ENCODE results near the gene POMZP3.
"Not testable (repeated sequence)": the region's sequence is repeated elsewhere in the genome, so short reads cannot be mapped to it uniquely, and the experiment has no call there.

POMZP3 gene

DNA sequence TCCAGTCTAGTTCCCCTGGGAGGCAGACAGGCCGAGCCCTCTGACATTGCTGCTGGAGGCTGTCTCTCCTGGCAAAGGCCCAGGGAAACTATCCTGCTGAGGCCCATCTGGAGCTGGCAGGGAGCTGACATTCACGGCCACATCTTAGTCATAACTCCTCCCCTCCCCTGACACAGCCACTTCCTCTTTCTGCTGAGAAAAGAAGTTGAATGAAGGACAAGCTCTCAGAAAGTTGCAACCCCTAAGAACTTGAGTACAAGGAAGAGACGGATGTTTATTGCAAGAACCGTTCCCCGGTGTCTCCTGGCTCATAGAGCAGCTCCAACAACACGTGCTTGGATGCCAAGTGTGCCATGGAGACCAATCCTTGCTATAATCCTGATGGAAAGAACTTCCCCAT, 21.1 kb downstream of the POMZP3 start:
- peak overlapping the region in 9 of 11 experiments; percentile 30 to 68 (median 64); a peak in 18 of 22 replicates for H3K27ac ChIP-seq
- H3K4me3 ChIP-seq; H3K9me3 ChIP-seq (replicated peaks in 1 of 11); H4K20me1 ChIP-seq; H3K27me3 ChIP-seq; H3K36me3 ChIP-seq: not testable (repeated sequence)
- H3K4me2 ChIP-seq, result peak overlapping the region in 6 of 11 experiments; percentile 12 to 48 (median 29); a peak in 3 of 22 replicates
- H3K9ac ChIP-seq, result peak overlapping the region in 2 of 11 experiments; percentile 32 to 48; a peak in 2 of 22 replicates
- H3K4me1 ChIP-seq, result peaks cover 0 to 22% (median 12%) of the 10 kb centered on the region in 10 experiments; a peak in 11 of 20 replicates

DNA sequence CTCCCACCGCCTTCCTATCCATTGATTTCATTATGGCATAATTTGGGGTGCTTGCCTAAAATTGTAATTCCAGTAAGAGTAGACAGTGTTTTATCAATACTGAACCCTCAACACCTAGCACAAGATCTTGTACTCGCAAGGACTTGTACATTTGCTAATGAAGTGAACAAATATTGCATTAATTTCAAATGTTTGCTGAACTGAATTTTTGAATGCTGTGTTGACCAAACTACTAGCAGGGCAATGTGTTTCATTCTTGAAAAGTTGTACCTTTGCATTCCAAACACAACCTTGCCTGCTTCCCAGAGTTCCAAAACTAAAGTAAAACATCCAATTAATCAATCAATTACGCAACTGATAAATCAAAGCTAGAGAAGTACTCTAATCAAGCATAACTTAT, 26.4 kb downstream of the POMZP3 start:
- H3K27me3 ChIP-seq; H3K27ac ChIP-seq; H3K36me3 ChIP-seq; H3K4me2 ChIP-seq; H3K9me3 ChIP-seq (replicated peaks in 1 of 11); H3K4me3 ChIP-seq; H4K20me1 ChIP-seq; H3K4me1 ChIP-seq; H3K9ac ChIP-seq: not testable (repeated sequence)

GRCh38 chr7:76600116-76600482, 27.0 kb downstream of the POMZP3 start:
- H4K20me1 ChIP-seq; H3K4me2 ChIP-seq; H3K9me3 ChIP-seq (replicated peaks in 1 of 11); H3K27me3 ChIP-seq; H3K9ac ChIP-seq; H3K36me3 ChIP-seq; H3K4me3 ChIP-seq; H3K4me1 ChIP-seq; H3K27ac ChIP-seq: not testable (repeated sequence)

DNA sequence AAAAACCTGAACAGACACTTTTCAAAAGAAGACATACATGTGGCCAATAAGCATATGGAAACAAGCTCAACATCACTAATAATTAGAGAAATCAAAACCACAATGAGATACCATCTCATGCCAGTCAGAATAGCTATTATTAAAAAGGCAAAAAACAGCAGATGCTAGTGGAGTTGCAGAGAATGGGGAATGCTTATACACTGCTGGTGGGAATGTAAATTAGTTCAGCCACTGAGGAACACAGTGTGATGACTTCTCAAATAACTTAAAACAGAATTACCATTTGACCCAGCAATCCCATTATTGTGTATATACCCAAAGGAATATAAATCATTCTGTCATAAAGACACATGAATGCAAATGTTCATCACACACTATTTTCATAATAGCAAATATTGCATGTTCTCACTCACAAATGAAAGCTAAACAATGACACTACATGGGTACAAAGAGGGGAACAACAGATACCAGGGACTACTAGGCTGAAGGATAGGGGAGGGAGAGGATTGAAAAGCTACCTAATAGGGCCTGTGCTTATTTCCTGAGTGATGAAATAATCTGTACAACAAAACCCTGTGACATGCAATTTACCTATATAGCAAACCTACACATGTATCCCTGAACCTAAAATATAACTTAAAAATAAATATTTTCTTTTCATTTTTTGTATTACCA, 28.4 kb downstream of the POMZP3 start:
- not testable (repeated sequence) for H3K27ac ChIP-seq; H3K27me3 ChIP-seq; H4K20me1 ChIP-seq; H3K9me3 ChIP-seq (replicated peaks in 1 of 11); H3K4me1 ChIP-seq; H3K4me3 ChIP-seq; H3K36me3 ChIP-seq; H3K9ac ChIP-seq; H3K4me2 ChIP-seq

- Histone ChIP-seq H3K4me1 (peaks cover 0 to 13% (median 4%) of the 10 kb centered on the region in 10 experiments; a peak in 12 of 20 replicates), H3K9me3 (replicated peaks in 1 of 11) (peaks cover 0 to 16% (median 0%) of the 10 kb centered on the region in 11 experiments; a peak in 6 of 22 replicates)
- not testable (repeated sequence) for H3K4me2 ChIP-seq, H3K36me3 ChIP-seq, H3K4me3 ChIP-seq, H4K20me1 ChIP-seq, H3K9ac ChIP-seq, H3K27me3 ChIP-seq, H3K27ac ChIP-seq
Measured at GRCh38 chr7:76597288-76597687, 29.8 kb downstream of the POMZP3 start.

- H3K9ac ChIP-seq, H3K27me3 ChIP-seq, H3K4me3 ChIP-seq, H3K27ac ChIP-seq: not testable (repeated sequence)
- peaks cover 0 to 11% (median 0%) of the 10 kb centered on the region in 11 experiments; a peak in 5 of 22 replicates for H4K20me1 ChIP-seq
- H3K4me1 ChIP-seq, result peaks cover 17 to 47% (median 35%) of the 10 kb centered on the region in 10 experiments
- peaks cover 0 to 26% (median 0%) of the 10 kb centered on the region in 11 experiments; a peak in 6 of 22 replicates for H3K9me3 ChIP-seq (replicated peaks in 1 of 11)
- H3K36me3 ChIP-seq, result peaks cover 0 to 10% (median 4%) of the 10 kb centered on the region in 11 experiments; a peak in 10 of 22 replicates
- peak overlapping the region in 3 of 11 experiments; percentile 75 to 80 (median 76); a peak in 3 of 22 replicates for H3K4me2 ChIP-seq
Measured at GRCh38 chr7:76592694-76593093, 34.4 kb downstream of the POMZP3 start.

- Histone ChIP-seq H3K9me3 (replicated peaks in 1 of 11) (peaks cover 0 to 26% (median 0%) of the 10 kb centered on the region in 11 experiments; a peak in 6 of 22 replicates), H3K9ac (peak overlapping the region in 1 of 11 experiments; percentile 20; a peak in 2 of 22 replicates), H3K4me2 (peak overlapping the region; percentile 42 to 81 (median 67)), H4K20me1 (peaks cover 0 to 16% (median 0%) of the 10 kb centered on the region in 11 experiments; a peak in 6 of 22 replicates), H3K4me1 (peaks cover 22 to 56% (median 44%) of the 10 kb centered on the region in 10 experiments), H3K27ac (peak overlapping the region in 7 of 11 experiments; percentile 33 to 66 (median 54); a peak in 12 of 22 replicates), H3K4me3 (peak overlapping the region in 1 of 10 experiments; percentile 21; a peak in 1 of 20 replicates), H3K36me3 (peaks cover 0 to 10% (median 4%) of the 10 kb centered on the region in 11 experiments; a peak in 10 of 22 replicates)
- not testable (repeated sequence) for H3K27me3 ChIP-seq
Measured at GRCh38 chr7:76591602-76592304, 35.3 kb downstream of the POMZP3 start.

DNA sequence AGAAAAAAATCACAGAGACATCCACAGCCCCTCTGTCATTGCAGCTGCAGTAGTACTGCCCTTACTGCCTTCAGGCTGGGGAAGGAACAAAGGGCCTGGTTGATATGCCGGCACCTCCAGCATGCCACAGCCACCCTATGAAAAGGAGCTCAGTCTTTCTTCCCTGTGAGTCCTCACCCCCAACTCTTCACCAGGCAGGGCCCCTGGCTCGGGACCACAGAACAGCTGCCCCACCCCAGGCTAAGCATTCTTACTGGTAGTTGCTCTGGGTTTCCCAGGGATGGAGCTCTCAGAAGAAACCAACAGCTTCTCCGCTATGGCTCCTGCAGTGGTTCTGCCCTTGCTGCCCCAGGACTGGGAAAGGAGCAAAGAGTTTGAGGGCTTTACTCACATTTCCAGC, 36.0 kb downstream of the POMZP3 start:
- H3K9me3 ChIP-seq (replicated peaks in 1 of 11), result peaks cover 0 to 26% (median 0%) of the 10 kb centered on the region in 11 experiments; a peak in 6 of 22 replicates

GRCh38 chr7:76588586-76588985, 38.5 kb downstream of the POMZP3 start:
- peaks cover 22 to 72% (median 55%) of the 10 kb centered on the region in 10 experiments for H3K4me1 ChIP-seq
- H4K20me1 ChIP-seq, result peaks cover 0 to 32% (median 0%) of the 10 kb centered on the region in 11 experiments; a peak in 7 of 22 replicates
- peaks cover 0 to 22% (median 0%) of the 10 kb centered on the region in 11 experiments; a peak in 6 of 22 replicates for H3K9me3 ChIP-seq (replicated peaks in 1 of 11)
- peak overlapping the region in 9 of 11 experiments; percentile 62 to 82 (median 70); a peak in 17 of 22 replicates for H3K27ac ChIP-seq
- peak overlapping the region in 7 of 11 experiments; percentile 10 to 76 (median 60); a peak in 8 of 22 replicates for H3K4me2 ChIP-seq
- peaks cover 0 to 20% (median 4%) of the 10 kb centered on the region in 11 experiments; a peak in 11 of 22 replicates for H3K36me3 ChIP-seq
- H3K4me3 ChIP-seq, H3K27me3 ChIP-seq: not testable (repeated sequence)
- peak overlapping the region in 2 of 11 experiments; percentile 32 to 61; a peak in 1 of 22 replicates for H3K9ac ChIP-seq

More for the DNA sequence above, 36.0 kb downstream of the POMZP3 start:
- peak overlapping the region in 6 of 11 experiments; percentile 33 to 66 (median 54); a peak in 9 of 22 replicates for H3K27ac ChIP-seq
- peaks cover 0 to 15% (median 4%) of the 10 kb centered on the region in 11 experiments; a peak in 10 of 22 replicates for H3K36me3 ChIP-seq
- H3K4me1 ChIP-seq, result peaks cover 22 to 63% (median 50%) of the 10 kb centered on the region in 10 experiments
- H3K4me3 ChIP-seq, H3K27me3 ChIP-seq: not testable (repeated sequence)
- H3K9ac ChIP-seq, result peak overlapping the region in 1 of 11 experiments; percentile 20; a peak in 1 of 22 replicates
- H4K20me1 ChIP-seq, result peaks cover 0 to 21% (median 0%) of the 10 kb centered on the region in 11 experiments; a peak in 6 of 22 replicates
- peak overlapping the region; percentile 42 to 81 (median 67); a peak in 20 of 22 replicates for H3K4me2 ChIP-seq

GRCh38 chr7:76586585-76587315, 40.3 kb downstream of the POMZP3 start:
- not testable (repeated sequence) for H3K9me3 ChIP-seq (replicated peaks in 1 of 11); H3K9ac ChIP-seq; H3K27me3 ChIP-seq; H3K4me3 ChIP-seq
- H3K4me2 ChIP-seq, result peak overlapping the region in 7 of 11 experiments; percentile 7 to 66 (median 42); a peak in 11 of 22 replicates
- peak overlapping the region in 4 of 11 experiments; percentile 6 to 30 (median 12); a peak in 3 of 22 replicates for H3K27ac ChIP-seq
- H3K4me1 ChIP-seq, result peaks cover 20 to 74% (median 51%) of the 10 kb centered on the region in 10 experiments
- peaks cover 0 to 37% (median 0%) of the 10 kb centered on the region in 11 experiments; a peak in 8 of 22 replicates for H4K20me1 ChIP-seq
- H3K36me3 ChIP-seq, result peaks cover 0 to 17% (median 4%) of the 10 kb centered on the region in 11 experiments; a peak in 8 of 22 replicates

GRCh38 chr7:76583636-76584281, 43.3 kb downstream of the POMZP3 start:
- peak overlapping the region in 3 of 11 experiments; percentile 30 to 41 (median 40); a peak in 3 of 22 replicates for H3K27ac ChIP-seq
- H3K36me3 ChIP-seq, result peaks cover 0 to 12% (median 0%) of the 10 kb centered on the region in 11 experiments; a peak in 2 of 22 replicates
- peak overlapping the region in 6 of 11 experiments; percentile 29 to 67 (median 52); a peak in 12 of 22 replicates for H3K4me2 ChIP-seq
- not testable (repeated sequence) for H3K27me3 ChIP-seq; H3K9me3 ChIP-seq (replicated peaks in 1 of 11); H3K4me3 ChIP-seq
- H4K20me1 ChIP-seq, result peaks cover 0 to 33% (median 0%) of the 10 kb centered on the region in 11 experiments; a peak in 8 of 22 replicates
- H3K4me1 ChIP-seq, result peaks cover 7 to 48% (median 38%) of the 10 kb centered on the region in 10 experiments; a peak in 18 of 20 replicates
- peak overlapping the region in 1 of 11 experiments; percentile 36; a peak in 1 of 22 replicates for H3K9ac ChIP-seq
